HEK293T (cell line): ENCODE results near the gene SMPX.

Experiments used
- ARNT ChIP-seq: fragments of 450-650 bp; IDR thresholded peaks from 2 replicates; pipeline ENCODE4 v1.6.1; 2017; ENCODE audit warnings: mild to moderate bottlenecking
- BHLHE40 ChIP-seq: fragments of 450-650 bp; IDR thresholded peaks from 2 replicates; pipeline ENCODE4 v1.6.1; 2016; ENCODE audit warnings: mild to moderate bottlenecking, moderate library complexity, borderline replicate concordance
- ELF4 ChIP-seq: fragments of 450-650 bp; IDR thresholded peaks from 2 replicates; pipeline ENCODE4 v1.6.1; 2017; ENCODE audit warnings: antibody characterized with exemption
- FOXA1 ChIP-seq: fragments of 450-650 bp; IDR thresholded peaks from 2 replicates; pipeline ENCODE4 v1.6.1; 2016; ENCODE audit warnings: mild to moderate bottlenecking
- FOXM1 ChIP-seq: fragments of 450-650 bp; IDR thresholded peaks from 2 replicates; pipeline ENCODE4 v1.6.1; 2017; ENCODE audit warnings: mild to moderate bottlenecking, borderline replicate concordance
- HDGF ChIP-seq: fragments of 450-650 bp; IDR thresholded peaks from 2 replicates; pipeline ENCODE4 v1.6.1; 2017; ENCODE audit warnings: antibody characterized with exemption, borderline replicate concordance
- NFRKB ChIP-seq: fragments of 450-650 bp; IDR thresholded peaks from 2 replicates; pipeline ENCODE4 v1.6.1; 2016; ENCODE audit warnings: mild to moderate bottlenecking, moderate library complexity
- SUZ12 ChIP-seq: fragments of 450-650 bp; IDR thresholded peaks from 2 replicates; pipeline ENCODE4 v1.6.1; 2016; ENCODE audit warnings: mild to moderate bottlenecking

DNA sequence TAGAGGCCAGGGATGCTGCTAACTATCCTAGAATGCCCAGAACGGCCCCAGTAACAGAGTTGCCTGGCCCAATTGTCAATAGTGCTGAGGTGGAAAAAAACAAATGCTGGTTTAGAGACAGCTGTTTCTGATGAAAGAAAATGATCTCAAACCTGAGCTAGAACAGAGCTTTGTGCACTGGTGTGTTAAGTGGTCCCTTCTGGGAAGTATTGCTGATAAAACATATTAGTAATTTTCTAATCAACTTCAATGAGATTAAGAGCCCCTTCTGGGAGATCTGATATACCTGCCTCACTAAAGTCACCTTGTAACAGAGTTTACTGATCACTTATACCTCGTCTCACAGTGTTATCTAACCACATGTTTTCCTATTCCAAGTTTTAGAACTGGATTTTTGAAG lies 42.1 kb downstream of the SMPX start:
- no peak for TF ChIP-seq FOXA1
- TF ChIP-seq ELF4: no peak
- TF ChIP-seq SUZ12: no peak
- TF ChIP-seq HDGF: no peak
- no peak for TF ChIP-seq ARNT
- TF ChIP-seq FOXM1: no peak
- no peak for TF ChIP-seq BHLHE40
- no peak for TF ChIP-seq NFRKB
